ENCODE results near the gene MGAT5.
A peak's percentile ranks its signal among the peaks of the same experiment; 100 is the strongest.

Gene MGAT5

GRCh38 chr2:134436706-134437105 lies 182.8 kb downstream of the MGAT5 start:
- Histone ChIP-seq H2BK120ac (ENCODE audit: low read depth, low read length) (no peak overlapping the region), H3K4me1 (ENCODE audit: control insufficient read depth, insufficient read depth, low read depth, low read length) (peaks cover 8% of the 10 kb centered on the region), H2AFZ (ENCODE audit: low read depth, low read length) (no peak overlapping the region), H2BK5ac (ENCODE audit: low read depth, low read length, poor library complexity, severe bottlenecking) (no peak overlapping the region), H2BK12ac (ENCODE audit: low read length in 2 of 2) (no peak overlapping the region), H3K27me3 (ENCODE audit: control insufficient read depth in 1 of 2, insufficient read depth in 1 of 2, low read length in 2 of 2) (no peaks in the 10 kb centered on the region), H3K4me3 (ENCODE audit: insufficient read depth in 1 of 2, low read depth in 1 of 2, low read length in 2 of 2) (no peak overlapping the region), H3K79me1 (replicated peaks; ENCODE audit: low read length, poor library complexity, severe bottlenecking) (no peaks in the 10 kb centered on the region), H2BK15ac (ENCODE audit: low read depth, poor library complexity, severe bottlenecking) (no peak overlapping the region), H3K18ac (ENCODE audit: low read depth in 1 of 2, low read length in 2 of 2) (no peak overlapping the region), H3K27ac (ENCODE audit: low read length, poor library complexity, severe bottlenecking) (no peak overlapping the region), H3K36me3 (ENCODE audit: control insufficient read depth in 1 of 2, insufficient read depth in 2 of 2, low read depth in 1 of 2, low read length in 2 of 2) (peaks cover 0 to 19% of the 10 kb centered on the region in 2 experiments), H4K8ac (ENCODE audit: low read length) (no peak overlapping the region), H3K9ac (ENCODE audit: low read length) (no peak overlapping the region), H3K23ac (ENCODE audit: low read length in 2 of 2) (no peak overlapping the region), H3K9me3 (ENCODE audit: control insufficient read depth, low read length) (no peaks in the 10 kb centered on the region), H3K14ac (ENCODE audit: low read length in 2 of 2) (no peak overlapping the region), H2AK5ac (ENCODE audit: low read length, severe bottlenecking) (no peak overlapping the region), H3K4ac (ENCODE audit: low read depth in 1 of 2, low read length in 2 of 2) (peak overlapping the region in 1 of 2 experiments; percentile 20), H3K4me2 (ENCODE audit: low read length, poor library complexity, severe bottlenecking) (no peak overlapping the region), H4K91ac (ENCODE audit: low read length) (no peak overlapping the region)
- WGBS, result 97% methylated on average over 7 of the region's 7 CpGs
- DNase-seq, result no peak

- no peak overlapping the region for H4K91ac ChIP-seq (ENCODE audit: low read length)
- no peak overlapping the region for H2BK12ac ChIP-seq (ENCODE audit: low read length in 2 of 2)
- H3K9me3 ChIP-seq (ENCODE audit: control insufficient read depth, low read length), result no peaks in the 10 kb centered on the region
- H3K79me1 ChIP-seq (replicated peaks; ENCODE audit: low read length, poor library complexity, severe bottlenecking), result peaks cover under 1% of the 10 kb centered on the region
- no peak overlapping the region for H2BK5ac ChIP-seq (ENCODE audit: low read depth, low read length, poor library complexity, severe bottlenecking)
- peak overlapping the region; percentile 7 for H4K8ac ChIP-seq (ENCODE audit: low read length)
- H2BK15ac ChIP-seq (ENCODE audit: low read depth, poor library complexity, severe bottlenecking), result no peak overlapping the region
- DNase-seq, result no peak
- H3K36me3 ChIP-seq (ENCODE audit: control insufficient read depth in 1 of 2, insufficient read depth in 2 of 2, low read depth in 1 of 2, low read length in 2 of 2), result peaks cover 0 to 24% of the 10 kb centered on the region in 2 experiments
- no peak overlapping the region for H3K4ac ChIP-seq (ENCODE audit: low read depth in 1 of 2, low read length in 2 of 2)
- H3K18ac ChIP-seq (ENCODE audit: low read depth in 1 of 2, low read length in 2 of 2), result no peak overlapping the region
- H3K14ac ChIP-seq (ENCODE audit: low read length in 2 of 2), result no peak overlapping the region
- no peak overlapping the region for H2AK5ac ChIP-seq (ENCODE audit: low read length, severe bottlenecking)
- H2BK120ac ChIP-seq (ENCODE audit: low read depth, low read length), result no peak overlapping the region
- peaks cover 5% of the 10 kb centered on the region for H3K4me1 ChIP-seq (ENCODE audit: control insufficient read depth, insufficient read depth, low read depth, low read length)
- 89% methylated on average over 3 of the region's 3 CpGs for WGBS
- no peaks in the 10 kb centered on the region for H3K27me3 ChIP-seq (ENCODE audit: control insufficient read depth in 1 of 2, insufficient read depth in 1 of 2, low read length in 2 of 2)
- no peak overlapping the region for H3K9ac ChIP-seq (ENCODE audit: low read length)
- H2AFZ ChIP-seq (ENCODE audit: low read depth, low read length), result no peak overlapping the region
- no peak overlapping the region for H3K4me2 ChIP-seq (ENCODE audit: low read length, poor library complexity, severe bottlenecking)
- no peak overlapping the region for H3K27ac ChIP-seq (ENCODE audit: low read length, poor library complexity, severe bottlenecking)
- no peak overlapping the region for H3K23ac ChIP-seq (ENCODE audit: low read length in 2 of 2)
- H3K4me3 ChIP-seq (ENCODE audit: insufficient read depth in 1 of 2, low read depth in 1 of 2, low read length in 2 of 2), result no peak overlapping the region
Measured at GRCh38 chr2:134438371-134438770, 184.5 kb downstream of the MGAT5 start.

- peaks cover 4% of the 10 kb centered on the region for H3K79me1 ChIP-seq (replicated peaks; ENCODE audit: low read length, poor library complexity, severe bottlenecking)
- no peak overlapping the region for H3K4me3 ChIP-seq (ENCODE audit: insufficient read depth in 1 of 2, low read depth in 1 of 2, low read length in 2 of 2)
- H3K9me3 ChIP-seq (ENCODE audit: control insufficient read depth, low read length), result no peaks in the 10 kb centered on the region
- H3K14ac ChIP-seq (ENCODE audit: low read length in 2 of 2), result no peak overlapping the region
- no peaks in the 10 kb centered on the region for H3K27me3 ChIP-seq (ENCODE audit: control insufficient read depth in 1 of 2, insufficient read depth in 1 of 2, low read length in 2 of 2)
- H4K8ac ChIP-seq (ENCODE audit: low read length), result no peak overlapping the region
- H3K4me1 ChIP-seq (ENCODE audit: control insufficient read depth, insufficient read depth, low read depth, low read length), result peaks cover 6% of the 10 kb centered on the region
- H3K36me3 ChIP-seq (ENCODE audit: control insufficient read depth in 1 of 2, insufficient read depth in 2 of 2, low read depth in 1 of 2, low read length in 2 of 2), result peaks cover 0 to 30% of the 10 kb centered on the region in 2 experiments
- no peak overlapping the region for H3K27ac ChIP-seq (ENCODE audit: low read length, poor library complexity, severe bottlenecking)
- WGBS, result over 99% methylated on average over 10 of the region's 16 CpGs
- H2BK120ac ChIP-seq (ENCODE audit: low read depth, low read length), result no peak overlapping the region
- H3K9ac ChIP-seq (ENCODE audit: low read length), result no peak overlapping the region
- no peak overlapping the region for H3K23ac ChIP-seq (ENCODE audit: low read length in 2 of 2)
- no peak overlapping the region for H2BK5ac ChIP-seq (ENCODE audit: low read depth, low read length, poor library complexity, severe bottlenecking)
- DNase-seq, result no peak
- no peak overlapping the region for H3K4me2 ChIP-seq (ENCODE audit: low read length, poor library complexity, severe bottlenecking)
- no peak overlapping the region for H3K18ac ChIP-seq (ENCODE audit: low read depth in 1 of 2, low read length in 2 of 2)
- no peak overlapping the region for H2AFZ ChIP-seq (ENCODE audit: low read depth, low read length)
- no peak overlapping the region for H4K91ac ChIP-seq (ENCODE audit: low read length)
- no peak overlapping the region for H2BK15ac ChIP-seq (ENCODE audit: low read depth, poor library complexity, severe bottlenecking)
- H2AK5ac ChIP-seq (ENCODE audit: low read length, severe bottlenecking), result no peak overlapping the region
- no peak overlapping the region for H3K4ac ChIP-seq (ENCODE audit: low read depth in 1 of 2, low read length in 2 of 2)
- no peak overlapping the region for H2BK12ac ChIP-seq (ENCODE audit: low read length in 2 of 2)
Measured at GRCh38 chr2:134440336-134440909, 186.6 kb downstream of the MGAT5 start.

GRCh38 chr2:134441153-134441863 lies 187.4 kb downstream of the MGAT5 start:
- no peak overlapping the region for H2BK5ac ChIP-seq (ENCODE audit: low read depth, low read length, poor library complexity, severe bottlenecking)
- peak overlapping the region in 1 of 2 experiments; percentile 32 for H2BK12ac ChIP-seq (ENCODE audit: low read length in 2 of 2)
- peak overlapping the region in 1 of 2 experiments; percentile 82 for H3K14ac ChIP-seq (ENCODE audit: low read length in 2 of 2)
- no peak overlapping the region for H2BK120ac ChIP-seq (ENCODE audit: low read depth, low read length)
- no peak overlapping the region for H2AK5ac ChIP-seq (ENCODE audit: low read length, severe bottlenecking)
- H4K91ac ChIP-seq (ENCODE audit: low read length), result no peak overlapping the region
- no peak overlapping the region for H3K9ac ChIP-seq (ENCODE audit: low read length)
- H3K79me1 ChIP-seq (replicated peaks; ENCODE audit: low read length, poor library complexity, severe bottlenecking), result peaks cover 4% of the 10 kb centered on the region
- peaks cover 0 to 27% of the 10 kb centered on the region in 2 experiments for H3K36me3 ChIP-seq (ENCODE audit: control insufficient read depth in 1 of 2, insufficient read depth in 2 of 2, low read depth in 1 of 2, low read length in 2 of 2)
- peaks cover 13% of the 10 kb centered on the region for H3K4me1 ChIP-seq (ENCODE audit: control insufficient read depth, insufficient read depth, low read depth, low read length)
- H3K4me2 ChIP-seq (ENCODE audit: low read length, poor library complexity, severe bottlenecking), result no peak overlapping the region
- H3K18ac ChIP-seq (ENCODE audit: low read depth in 1 of 2, low read length in 2 of 2), result peak overlapping the region in 1 of 2 experiments; percentile 26
- H2AFZ ChIP-seq (ENCODE audit: low read depth, low read length), result no peak overlapping the region
- H3K4me3 ChIP-seq (ENCODE audit: insufficient read depth in 1 of 2, low read depth in 1 of 2, low read length in 2 of 2), result no peak overlapping the region
- H3K4ac ChIP-seq (ENCODE audit: low read depth in 1 of 2, low read length in 2 of 2), result no peak overlapping the region
- H3K9me3 ChIP-seq (ENCODE audit: control insufficient read depth, low read length), result no peaks in the 10 kb centered on the region
- no peak overlapping the region for H3K23ac ChIP-seq (ENCODE audit: low read length in 2 of 2)
- H2BK15ac ChIP-seq (ENCODE audit: low read depth, poor library complexity, severe bottlenecking), result no peak overlapping the region
- 98% methylated on average over 11 of the region's 11 CpGs for WGBS
- no peaks in the 10 kb centered on the region for H3K27me3 ChIP-seq (ENCODE audit: control insufficient read depth in 1 of 2, insufficient read depth in 1 of 2, low read length in 2 of 2)
- no peak overlapping the region for H4K8ac ChIP-seq (ENCODE audit: low read length)
- H3K27ac ChIP-seq (ENCODE audit: low read length, poor library complexity, severe bottlenecking), result no peak overlapping the region
- DNase-seq, result peak; percentile 17

Measured in mesenchymal stem cell (in vitro differentiated cells and primary cell).